Fibroblast of gingiva (primary cell): ENCODE results near the gene SEPTIN1.
"Not testable (repeated sequence)": the region's sequence is repeated elsewhere in the genome, so short reads cannot be mapped to it uniquely, and the experiment has no call there.

Source experiments
- DNase-seq: peaks from one replicate; pipeline ENCODE4 v3.0.0-alpha.2; 2011; ENCODE audit warnings: low read depth

The SEPTIN1 gene

DNA sequence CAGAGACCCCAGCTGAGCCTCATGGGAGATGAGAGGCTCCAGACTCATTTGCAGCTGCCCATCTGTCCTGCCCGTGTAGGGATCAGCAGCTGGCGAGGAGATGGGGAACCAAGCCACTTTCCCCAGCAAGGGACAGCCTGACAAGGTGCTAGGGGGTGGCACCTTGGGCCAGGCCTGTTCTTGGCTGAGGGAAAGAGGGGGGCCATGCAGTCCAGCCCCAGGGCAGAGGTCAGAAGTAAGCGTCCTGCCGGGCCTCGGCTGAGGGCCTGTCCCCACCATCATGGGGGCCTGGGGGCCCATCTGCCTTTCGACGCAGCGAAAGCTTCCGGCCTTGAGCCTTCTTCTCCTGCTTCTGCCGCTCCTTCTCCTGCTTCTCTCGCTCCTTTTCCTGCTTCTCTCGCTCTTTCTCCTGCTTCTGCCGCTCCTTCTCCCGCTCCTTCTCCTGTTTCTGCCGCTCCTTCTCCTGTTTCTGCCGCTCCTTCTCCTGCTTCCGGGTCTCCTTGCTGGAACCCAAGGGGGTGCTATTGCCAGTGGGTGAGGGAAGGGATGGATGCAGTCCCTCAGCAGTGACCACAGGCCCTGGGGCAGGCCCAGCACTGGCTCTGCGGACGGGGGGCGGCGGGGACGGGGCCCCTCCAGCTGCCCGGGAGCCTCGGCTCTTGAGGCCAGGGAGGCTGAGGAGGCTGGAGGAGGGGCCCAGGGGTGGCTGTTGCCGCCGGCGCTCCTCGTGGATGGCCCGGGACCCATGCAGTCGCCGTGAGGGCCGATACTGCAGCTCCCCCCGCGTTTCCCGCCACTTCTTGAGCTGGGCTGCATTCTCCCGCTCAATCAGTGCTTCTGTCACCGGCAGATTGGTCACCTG lies 24.4 kb downstream of the SEPTIN1 start:
- DNase-seq, result no peak

DNA sequence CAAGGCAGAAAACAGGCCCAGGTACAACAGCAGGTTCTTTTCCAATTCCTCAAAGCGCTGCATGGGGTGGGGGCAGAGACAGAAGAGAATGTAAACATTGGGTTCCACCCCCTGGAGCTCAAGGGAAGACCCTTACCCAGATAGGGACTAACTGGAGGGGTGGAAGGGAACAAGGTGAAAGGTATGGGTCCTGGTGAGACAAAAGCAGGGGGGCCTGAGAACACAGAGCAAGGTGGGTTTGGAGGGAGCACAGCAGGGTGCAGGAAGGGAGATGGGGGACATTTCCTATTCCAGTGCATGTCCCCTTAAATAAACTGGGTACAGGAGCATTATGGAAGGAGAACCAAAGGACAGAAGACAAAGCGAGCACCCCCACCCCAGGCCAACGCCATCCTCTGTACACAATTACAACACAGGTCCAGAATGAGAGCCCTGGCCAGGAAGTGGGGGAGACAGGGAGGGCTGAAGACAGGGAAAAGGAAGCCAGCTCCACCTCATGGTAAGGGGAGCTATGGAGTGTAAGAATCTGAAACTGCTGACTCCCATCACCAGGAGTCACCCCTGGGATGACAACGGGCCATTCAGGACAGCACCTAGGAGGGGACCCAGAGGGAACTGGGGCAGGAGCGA lies 25.2 kb downstream of the SEPTIN1 start:
- DNase-seq, result no peak

DNA sequence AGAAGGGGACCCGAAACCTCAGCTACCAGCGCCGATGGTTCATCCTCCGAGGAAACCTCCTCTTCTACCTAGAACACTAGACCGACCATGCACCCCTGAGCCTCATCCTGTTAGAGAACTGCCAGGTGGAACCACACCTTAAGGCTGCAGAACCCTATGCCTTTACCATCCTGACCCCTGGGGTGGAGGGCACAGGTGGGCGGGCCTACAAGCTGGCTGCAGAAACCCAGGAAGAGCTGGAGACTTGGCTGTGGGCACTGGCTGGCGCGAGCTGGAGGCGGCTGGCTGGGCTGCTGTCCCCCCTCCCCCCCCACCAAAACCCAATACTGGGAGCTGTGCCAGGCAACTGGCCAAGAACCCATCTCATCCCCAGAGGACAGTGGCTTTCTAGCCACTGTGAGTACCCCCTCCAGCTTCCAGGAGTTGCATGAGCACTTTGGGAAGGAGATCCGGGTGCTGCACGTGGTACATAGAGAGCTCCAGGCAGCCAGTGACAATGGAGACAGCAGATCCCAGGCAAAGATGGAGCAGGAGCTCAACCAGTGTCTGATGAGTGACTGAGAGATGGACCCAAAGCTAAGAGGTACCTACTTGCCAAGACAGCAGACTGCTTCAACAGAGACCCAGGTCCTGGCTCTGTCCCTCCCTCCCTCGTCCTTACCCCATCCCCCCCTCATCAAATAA lies 25.8 kb downstream of the SEPTIN1 start:
- DNase-seq, result peak; percentile 35

DNA sequence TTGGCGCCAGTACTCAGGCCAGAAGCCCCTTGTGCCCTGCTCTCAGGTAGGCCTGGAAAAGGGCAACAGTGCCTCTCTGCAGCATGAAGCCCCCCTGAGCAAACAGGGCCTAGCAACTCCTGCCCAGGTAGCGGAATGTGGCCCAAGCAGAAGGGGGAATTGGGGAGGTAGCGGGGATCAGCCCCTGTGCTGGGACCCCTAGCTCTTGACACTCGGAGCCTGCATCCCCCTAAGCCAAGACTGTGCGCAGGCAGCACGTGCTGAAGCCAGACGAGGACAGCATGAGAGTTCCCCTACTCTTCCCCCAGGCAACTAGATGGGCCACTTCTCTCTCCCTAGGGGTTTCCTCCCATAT lies 26.4 kb downstream of the SEPTIN1 start:
- no peak for DNase-seq

DNA sequence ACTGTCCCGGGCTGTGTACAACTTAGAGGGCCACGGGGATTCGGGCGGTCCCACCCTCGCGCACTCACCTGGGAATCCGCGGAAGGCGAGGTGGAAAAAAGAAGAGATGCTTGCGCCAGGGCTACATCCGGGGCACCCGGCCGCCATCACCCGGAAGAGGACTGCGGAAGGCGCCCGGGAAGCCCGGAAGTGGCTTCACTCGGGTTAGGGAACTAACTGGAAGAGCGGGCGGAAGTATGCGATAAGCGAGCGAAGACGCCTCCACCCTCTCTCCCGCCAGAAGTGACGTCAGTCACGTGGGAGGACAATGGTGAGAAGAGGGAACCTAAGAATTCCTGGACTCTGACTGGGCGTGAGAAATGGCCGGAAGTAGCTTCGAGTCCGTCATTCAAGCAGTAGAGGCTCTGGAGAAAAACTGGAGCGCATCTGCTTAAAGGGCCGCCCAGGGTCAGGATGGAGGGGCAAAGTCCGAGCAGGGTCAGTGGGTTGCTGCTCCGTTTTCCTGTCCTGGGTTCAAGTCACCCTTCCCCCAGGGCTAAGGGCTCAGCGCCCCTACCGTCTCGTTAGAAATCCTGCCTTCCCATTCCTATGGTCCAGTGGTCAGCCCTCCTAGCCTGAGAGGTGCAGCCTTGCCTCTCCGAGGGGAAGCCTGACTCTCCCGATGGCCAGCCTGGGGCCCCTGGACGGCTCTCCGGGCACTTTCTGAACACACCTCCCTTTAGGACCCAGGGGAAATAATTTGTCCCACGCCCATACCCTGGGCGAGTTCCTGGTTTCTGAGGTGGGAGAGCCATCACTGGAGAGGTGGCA lies 27.0 kb downstream of the SEPTIN1 start, which contains the start of gene CD2BP2:
CD2BP2 (minus strand) TSS at position 165 of the 810 bp plus-strand sequence. CDS start 627 bp downstream, outside the sequence.
- peak; percentile 99 for DNase-seq

DNA sequence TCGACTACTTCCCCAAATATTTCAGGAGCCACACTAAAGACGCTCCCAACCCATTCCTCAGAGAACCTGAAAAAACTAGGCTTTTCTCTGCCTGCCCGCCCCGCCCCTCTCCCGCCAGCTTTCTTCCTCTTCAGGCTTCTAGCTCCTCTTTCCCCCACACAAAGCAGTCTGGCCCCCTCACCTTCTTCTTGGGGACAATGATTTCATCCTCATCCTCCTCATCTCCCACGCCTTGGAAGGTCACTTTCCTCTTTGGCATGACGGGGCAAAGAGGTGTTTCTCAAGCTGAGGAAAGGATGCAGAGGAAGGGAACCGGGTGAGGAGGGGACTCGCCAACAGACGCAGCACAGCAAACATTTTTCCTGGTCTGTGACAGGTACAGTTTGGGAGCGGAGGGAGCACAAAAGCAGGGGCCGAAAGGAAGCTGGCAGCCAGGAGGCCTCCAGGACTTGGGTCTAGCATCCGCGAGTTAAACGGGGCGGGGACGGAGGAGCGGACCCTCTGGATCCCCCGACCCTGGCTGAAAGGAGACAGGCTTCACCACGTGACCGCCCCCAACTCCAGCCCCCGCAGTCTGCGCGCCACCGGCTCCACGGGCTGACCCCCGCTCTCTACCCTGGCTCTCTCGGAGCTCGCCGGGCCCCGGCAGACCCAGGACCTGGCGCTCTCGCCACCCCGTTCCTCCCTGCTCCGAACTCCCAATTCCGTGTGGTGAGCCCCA lies 27.8 kb downstream of the SEPTIN1 start:
- DNase-seq, result no peak

DNA sequence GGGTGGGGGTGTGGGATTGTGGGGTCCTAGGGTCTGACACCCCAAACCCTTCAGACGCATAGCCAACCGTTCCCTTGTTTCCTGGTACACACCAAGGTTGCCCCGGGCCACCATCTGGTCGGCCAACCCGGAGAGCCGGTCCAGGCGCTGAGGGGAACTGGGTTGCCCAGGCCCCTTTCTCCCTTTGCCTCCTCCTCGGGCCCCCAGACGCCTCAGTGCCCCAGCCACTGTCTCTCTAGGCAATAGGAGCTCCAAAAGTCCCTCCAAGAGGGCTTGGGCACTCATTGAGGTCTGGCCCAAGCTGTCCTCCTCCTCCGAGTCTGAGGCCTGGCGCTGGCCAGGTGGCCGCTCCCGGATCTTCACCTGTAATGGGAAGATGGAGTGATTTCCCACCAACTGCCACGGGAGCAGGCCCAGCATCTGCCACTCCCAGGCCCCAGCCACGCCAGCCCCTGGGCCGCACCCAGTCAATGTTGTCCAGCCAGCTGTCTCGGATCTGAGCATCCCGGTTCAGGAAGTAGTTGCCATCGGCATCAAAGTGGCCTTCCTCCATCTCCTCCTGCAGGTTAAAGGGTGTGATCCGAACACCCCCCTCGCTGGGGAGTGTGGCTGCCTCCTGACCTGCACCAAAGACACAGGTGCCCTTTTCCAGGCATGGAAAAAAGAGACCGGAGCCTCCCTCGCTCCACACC lies 28.8 kb downstream of the SEPTIN1 start:
- no peak for DNase-seq

DNA sequence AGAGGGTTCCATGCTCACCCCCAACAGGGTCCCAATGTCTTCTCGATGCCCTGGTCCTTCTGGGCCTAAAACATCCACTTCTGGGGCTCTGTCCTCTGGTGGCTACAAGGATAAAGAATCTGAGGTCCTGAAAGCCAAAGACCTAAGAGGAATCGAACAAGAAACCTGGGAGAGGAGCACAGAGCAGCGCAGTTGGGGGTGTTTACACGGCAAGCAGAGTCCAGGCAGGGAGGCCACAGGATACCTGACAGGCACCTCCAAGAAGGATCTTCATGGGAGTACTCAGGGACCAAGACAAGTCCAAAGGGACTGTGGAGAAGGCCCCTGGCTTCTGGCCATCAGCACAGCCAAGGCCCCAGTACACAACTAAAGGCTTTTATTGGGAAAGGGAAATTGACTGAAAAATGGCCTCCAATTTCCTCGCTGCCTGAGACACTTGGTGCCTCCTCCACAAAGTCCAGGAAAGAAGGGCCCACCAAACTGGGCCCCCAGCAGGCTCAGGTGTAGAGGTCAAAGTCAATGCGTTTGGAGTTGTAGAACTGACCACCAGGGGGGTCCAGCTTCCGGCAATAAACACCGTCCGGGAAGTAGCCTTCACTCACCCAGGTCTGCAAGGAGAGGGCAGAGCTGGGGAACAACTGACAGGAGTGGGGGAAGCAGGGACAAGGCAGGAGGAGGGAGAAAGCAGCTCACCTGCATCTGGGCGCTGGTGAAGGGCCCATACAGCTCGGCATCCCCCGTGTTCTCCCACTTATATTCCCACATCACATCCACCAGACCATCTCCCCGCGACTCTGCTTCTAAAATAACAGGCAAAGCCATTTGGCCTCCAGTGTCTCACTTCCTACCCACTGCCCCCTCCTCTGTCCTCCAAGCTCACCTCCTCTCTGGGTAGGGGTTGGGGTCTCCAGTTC lies 29.6 kb downstream of the SEPTIN1 start:
- DNase-seq, result no peak

DNA sequence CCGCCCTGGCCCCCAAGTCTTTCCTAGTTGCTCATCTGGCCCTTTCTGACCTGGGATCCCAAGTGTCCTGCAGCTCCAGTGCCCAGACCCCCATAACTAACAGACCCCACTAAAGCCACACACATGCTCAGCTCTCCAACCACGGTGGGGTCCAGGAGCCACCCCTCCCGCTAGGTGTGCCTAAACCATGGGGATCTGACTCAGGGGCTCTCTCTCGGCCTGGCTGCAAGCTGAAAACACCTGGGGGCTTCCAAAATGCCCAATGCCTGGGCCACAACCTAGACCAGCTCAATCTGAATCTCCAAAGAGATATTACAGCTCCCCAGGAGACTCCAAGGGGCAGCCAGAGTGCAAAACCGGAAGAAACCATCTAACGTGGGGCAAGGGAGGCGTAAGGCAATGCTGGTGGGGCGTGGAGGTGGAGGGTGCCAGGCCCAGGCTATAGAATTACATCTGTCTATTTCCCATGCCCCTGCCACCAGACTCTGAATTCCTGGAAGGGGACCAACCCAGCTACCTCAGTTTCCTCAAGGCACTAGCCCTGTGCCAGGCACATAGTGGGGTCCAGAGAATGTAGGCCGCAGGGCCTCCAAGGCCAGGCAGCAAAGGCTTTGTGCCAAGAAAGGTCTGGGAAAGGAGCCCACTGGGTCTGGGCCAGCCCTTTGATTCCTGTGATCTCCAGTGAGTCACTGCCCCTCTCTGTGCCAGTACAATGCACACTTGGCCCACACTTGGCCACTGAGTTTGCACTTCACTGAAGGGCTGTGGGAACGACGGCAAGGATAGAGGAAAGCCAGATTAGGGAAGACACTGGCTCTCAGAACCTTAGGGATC lies 30.6 kb downstream of the SEPTIN1 start:
- peak; percentile 93 for DNase-seq

DNA sequence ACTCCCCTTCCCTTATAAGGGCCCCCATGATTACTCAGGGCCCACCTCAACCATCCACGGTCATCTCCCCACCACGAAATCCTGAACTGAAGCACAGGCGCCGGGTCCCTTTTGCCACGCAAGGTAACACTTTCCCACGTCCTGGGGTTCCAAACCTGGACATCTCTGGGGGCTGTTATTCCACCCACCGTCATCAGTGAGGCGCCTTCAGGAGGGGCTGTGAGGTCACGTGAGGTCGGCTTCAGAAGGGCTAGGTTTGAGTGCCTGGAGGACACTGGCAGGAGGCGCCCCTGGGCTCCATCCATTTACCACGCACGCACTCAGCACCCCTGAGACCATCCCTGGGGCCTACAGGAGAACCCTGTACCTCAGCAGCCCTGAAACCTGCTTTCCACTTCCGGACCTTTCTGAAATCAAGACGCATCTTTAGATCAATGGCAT lies 31.3 kb downstream of the SEPTIN1 start:
- DNase-seq, result no peak

DNA sequence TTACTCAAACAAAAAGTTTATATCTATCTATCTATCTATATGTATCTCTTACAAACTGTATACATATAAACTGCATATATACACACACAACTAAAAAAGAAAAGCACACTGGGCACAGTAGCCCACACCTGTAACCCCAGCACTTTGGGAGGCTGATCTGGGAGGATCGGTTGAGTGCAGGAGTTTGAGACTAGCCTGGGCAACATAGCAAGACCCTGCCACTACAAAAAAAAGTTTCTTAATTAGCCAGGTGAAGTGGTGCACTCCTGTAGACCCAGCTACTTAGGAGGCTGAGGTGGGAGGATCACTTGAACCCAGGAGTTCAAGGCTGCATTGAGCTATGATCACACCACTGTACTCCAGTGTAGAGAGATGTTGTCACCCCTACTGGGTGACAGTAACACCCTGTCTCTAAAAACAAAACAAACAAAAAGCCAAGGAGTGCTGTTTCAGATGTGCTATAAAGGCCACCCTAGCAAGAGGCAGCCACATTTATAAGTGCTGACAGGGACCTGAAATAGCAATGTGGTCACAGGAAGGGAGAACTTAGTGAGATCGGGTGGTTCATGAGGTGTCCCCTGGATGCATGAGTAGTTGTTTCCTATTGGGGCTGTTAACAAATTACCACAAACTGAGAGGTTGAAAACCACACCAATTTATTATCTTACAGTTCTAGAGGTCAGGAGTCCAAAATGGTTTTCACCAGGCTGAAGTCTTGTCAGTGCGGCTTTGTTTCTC lies 32.1 kb downstream of the SEPTIN1 start:
- no peak for DNase-seq

DNA sequence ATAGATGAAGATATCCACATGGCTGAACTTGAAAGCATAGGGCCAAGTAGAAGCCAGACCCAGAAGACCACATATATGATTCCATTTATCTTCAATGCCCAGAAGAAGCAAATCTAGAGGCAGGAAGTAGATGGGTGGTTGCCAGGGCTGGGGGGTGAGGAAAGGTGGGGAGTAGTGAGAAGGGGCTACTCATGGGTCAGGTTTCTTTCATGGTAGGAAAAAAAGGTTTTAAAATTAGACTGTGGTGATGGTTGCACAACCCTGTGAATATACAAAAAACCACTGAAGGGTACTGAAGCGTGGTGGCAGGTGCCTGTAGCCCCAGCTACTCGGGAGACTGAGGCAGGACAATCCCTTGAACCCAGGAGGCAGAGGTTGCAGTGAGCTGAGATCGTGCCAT lies 32.7 kb downstream of the SEPTIN1 start:
- no peak for DNase-seq

DNA sequence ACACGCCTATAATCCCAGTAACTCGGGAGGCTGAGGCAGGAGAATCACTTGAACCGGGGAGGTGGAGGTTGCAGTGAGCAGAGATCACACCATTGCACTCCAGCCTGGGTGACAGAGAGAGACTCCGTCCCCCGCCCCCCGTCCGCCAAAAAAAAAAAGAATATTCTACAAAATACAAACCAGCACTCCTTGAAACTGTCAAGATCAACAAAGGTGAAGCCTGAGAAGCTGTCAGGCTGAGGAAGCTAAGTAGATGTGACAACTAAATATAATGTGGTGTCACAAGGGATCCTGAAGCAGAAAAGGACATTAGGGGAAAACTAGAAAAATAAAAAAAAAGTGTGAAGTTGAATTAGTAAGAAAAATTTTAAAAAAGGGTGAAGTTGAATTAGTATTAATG lies 33.4 kb downstream of the SEPTIN1 start:
- no peak for DNase-seq

DNA sequence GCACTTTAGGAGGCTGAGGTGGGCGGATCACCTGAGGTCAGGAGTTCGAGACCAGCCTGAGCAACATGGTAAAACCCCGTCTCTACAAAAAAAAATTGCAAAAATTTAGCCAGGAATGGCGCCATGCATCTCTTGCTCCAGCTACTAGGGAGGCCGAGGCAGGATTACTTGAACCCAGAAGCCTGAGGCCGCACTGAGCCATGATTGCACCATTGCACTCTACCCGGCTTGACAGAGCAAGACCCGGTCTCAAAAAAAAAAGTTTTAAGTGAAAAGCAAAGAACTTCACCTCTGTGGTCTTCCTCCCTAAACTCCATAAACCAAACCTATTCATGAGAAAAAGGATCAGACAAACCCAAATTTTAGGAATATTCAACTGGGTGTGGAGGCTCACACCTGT lies 34.2 kb downstream of the SEPTIN1 start:
- no peak for DNase-seq

DNA sequence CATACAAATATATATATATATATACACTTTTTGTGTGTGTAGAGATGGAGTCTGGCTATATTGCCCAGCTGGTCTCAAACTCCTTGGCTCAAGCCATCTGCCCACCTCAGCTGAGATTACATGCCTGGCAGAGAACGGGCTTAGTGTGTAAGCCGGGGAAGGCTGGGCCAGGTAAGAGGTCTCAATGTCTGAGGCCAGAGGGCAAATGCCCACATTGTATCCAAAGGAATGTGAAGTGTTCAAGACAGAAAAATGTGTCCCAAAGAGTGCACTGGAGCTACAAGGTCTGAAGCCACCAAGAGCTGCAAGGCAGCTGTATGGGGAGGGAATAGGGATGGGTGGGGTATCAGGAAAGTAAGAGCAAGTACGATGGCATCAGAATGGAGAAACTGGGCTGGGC lies 36.1 kb downstream of the SEPTIN1 start:
- DNase-seq, result no peak

DNA sequence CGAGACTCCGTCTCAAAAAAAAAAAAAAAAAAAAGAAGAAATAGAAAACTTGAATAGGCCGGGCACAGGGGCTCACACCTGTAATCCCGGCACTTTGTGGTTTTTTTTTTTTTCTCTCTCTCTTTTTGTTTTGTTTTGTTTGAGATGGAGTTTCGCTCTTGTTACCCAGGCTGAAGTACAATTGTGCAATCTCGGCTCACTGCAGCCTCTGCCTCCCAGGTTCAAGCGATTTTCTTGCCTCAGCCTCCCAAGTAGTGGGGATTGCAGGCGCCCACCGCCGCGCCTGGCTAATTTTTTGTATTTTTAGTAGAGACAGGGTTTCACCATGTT lies 38.9 kb downstream of the SEPTIN1 start:
- not testable (repeated sequence) for DNase-seq

DNA sequence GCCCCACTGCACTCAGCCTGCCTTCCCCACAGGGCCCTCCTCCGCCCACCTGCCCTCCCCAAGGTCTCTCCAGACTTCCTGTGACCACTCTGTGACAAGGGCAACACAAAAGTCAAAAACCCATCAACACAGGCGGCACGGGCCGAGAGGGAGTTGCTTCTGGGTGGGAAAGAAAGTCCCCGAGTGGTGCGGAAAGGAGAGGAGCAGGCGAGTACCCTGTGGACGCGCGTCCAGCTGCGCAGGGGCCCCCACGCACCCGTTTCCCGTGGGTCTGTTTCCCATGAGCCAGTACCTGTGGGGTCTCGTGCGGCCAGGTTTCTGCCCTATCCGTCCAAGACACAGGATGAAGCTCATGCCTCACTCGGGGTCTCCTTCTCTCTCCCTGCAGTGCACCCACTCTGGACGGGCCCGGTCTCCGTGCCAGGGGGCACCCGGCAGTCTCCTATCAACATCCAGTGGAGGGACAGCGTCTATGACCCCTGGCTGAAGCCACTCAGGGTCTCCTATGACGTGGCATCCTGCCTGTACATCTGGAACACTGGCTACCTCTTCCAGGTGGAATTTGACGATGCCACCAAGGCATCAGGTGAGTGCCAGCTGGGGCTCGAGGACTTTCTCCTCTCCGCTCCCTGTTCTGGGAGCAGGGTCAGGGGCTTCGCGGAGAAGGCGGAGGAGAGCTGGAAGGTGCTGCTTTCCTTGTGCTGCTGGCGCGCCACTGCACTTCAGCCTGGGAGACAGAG lies 39.4 kb downstream of the SEPTIN1 start:
- DNase-seq, result no peak
